Activated CD4-positive, alpha-beta T cell treated with anti-CD3 and anti-CD28 coated beads for 36 hours (primary cell): ENCODE measurements around the gene TGM5. TPM values are rescaled to one million over a fixed set of nuclear protein-coding genes. Genes with fewer than 3 reads are reported as not detected.
"Not testable (repeated sequence)": the region's sequence is repeated elsewhere in the genome, so short reads cannot be mapped to it uniquely, and the experiment has no call there.

Experiments used
- ATAC-seq: fragments of 200-7000 bp; cut with Tn5 transposase; one replicate; pipeline ENCODE4 v1.10.0; 2021; ENCODE audit warnings: mild to moderate bottlenecking, moderate library complexity
- CTCF ChIA-PET: fragments of 350-600 bp; sonication (Branson Sonifier 250); formaldehyde crosslinking; loops from one replicate; lab custom pipeline; 2021; ENCODE audit warnings: antibody characterized with exemption; lab: Charles Lee
- POLR2A ChIA-PET: fragments of 350-600 bp; sonication (Branson Sonifier 250); formaldehyde crosslinking; loops from one replicate; lab custom pipeline; 2021; ENCODE audit warnings: antibody characterized with exemption, inconsistent platforms; lab: Charles Lee
- DNase-seq: peaks from one replicate; pipeline ENCODE4 v3.0.0-alpha.2; 2020
- H3K27ac Mint-ChIP-seq: one replicate; pipeline ENCODE4 v1.8.0; 2021; ENCODE audit warnings: mixed read lengths
- H3K27me3 Mint-ChIP-seq: one replicate; pipeline ENCODE4 v1.8.0; 2021; ENCODE audit warnings: mixed read lengths
- H3K36me3 Mint-ChIP-seq: one replicate; pipeline ENCODE4 v1.8.0; 2021; ENCODE audit warnings: low read depth, mixed read lengths
- H3K4me1 Mint-ChIP-seq: one replicate; pipeline ENCODE4 v1.8.0; 2021; ENCODE audit warnings: mixed read lengths
- H3K4me3 Mint-ChIP-seq: one replicate; pipeline ENCODE4 v1.8.0; 2021; ENCODE audit warnings: mild to moderate bottlenecking, moderate library complexity, mixed read lengths
- H3K9me3 Mint-ChIP-seq: one replicate; pipeline ENCODE4 v1.8.0; 2021; ENCODE audit warnings: low read depth, mixed read lengths
- intact Hi-C, 2 experiments: fragments of 100-400 bp; cut with DNase I in 1 of 2; cut with micrococcal nuclease in 1 of 2; formaldehyde crosslinking; loops; one replicate each; pipeline versions ENCODE4 v1.14.2 to v1.15.1; 2022 to 2024; cut with DNase I, micrococcal nuclease
- total RNA-seq, 2 experiments: library from RNA; stranded (reverse); gene quantifications; one replicate each; pipeline ENCODE4 v1.2.3, GENCODE V29; 2021

TGM5 gene
- total RNA-seq, 2 experiments from 2014 or later: not detected

GRCh38 chr15:43206054-43206453, 60.7 kb downstream of the TGM5 start:
- H3K9me3 Mint-ChIP-seq: no peaks in the 10 kb centered on the region

DNA sequence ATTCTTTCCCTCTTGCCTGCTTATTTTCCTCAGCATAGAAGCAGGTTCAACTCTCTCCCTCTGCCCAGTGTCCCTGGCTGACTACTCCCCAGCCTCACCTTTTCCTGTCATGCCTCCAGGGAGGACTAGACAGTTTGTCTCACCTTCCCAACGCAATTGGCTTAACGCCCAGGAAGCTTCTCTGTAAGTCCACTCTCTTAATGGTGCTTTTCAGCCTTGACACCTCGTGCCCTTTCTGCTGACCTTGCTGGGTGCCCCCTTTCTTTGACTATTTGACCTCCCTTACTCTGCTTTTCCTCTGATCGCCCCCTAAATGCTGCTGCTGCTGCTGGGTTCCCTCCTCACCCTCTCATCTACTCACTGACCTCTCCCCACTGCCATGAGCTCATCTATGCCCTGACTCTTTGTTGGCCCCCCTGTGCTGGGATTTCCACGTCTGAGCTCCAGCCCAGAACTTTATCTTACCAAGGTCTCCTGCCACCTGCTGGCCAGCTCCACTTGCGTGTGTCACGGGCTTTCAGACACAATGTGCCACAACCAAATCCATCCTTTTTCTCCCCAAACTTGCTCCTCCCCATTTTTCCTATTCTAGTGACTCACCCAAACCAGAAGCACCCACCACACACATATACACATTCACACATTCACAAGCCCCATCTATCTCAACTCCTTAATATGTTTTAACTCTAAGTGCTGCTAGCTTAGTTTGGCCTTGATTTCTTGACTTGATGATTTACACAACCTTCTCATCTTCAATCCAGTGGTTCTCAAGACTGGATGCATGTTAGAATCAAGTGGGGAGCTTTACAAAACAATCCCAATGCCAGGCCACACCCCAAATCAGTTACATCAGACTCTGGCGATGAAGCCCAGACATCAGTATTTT, 62.5 kb downstream of the TGM5 start:
- ATAC-seq (peak; percentile 72), DNase-seq (peak; percentile 77)
- intact Hi-C loops: loop anchor here in 1 of 2 experiments (1.0 kb wide), 2 partner anchors 17 to 500 kb away; no protein-coding TSS in a partner anchor
- Mint-ChIP-seq H3K9me3 (no peaks in the 10 kb centered on the region), H3K27ac (no peak overlapping the region), H3K27me3 (peaks cover 2% of the 10 kb centered on the region), H3K4me1 (peaks cover 7% of the 10 kb centered on the region), H3K4me3 (no peak overlapping the region), H3K36me3 (no peaks in the 10 kb centered on the region)
- ChIA-PET POLR2A (no interaction called here), CTCF (interaction anchor here (0.6 to 3.5 kb wide), 29 partner anchors 9 to 460 kb away, joined by 3 to 31 read pairs (median 4); partner anchors contain the start of gene UBR1)

More at GRCh38 chr15:43206054-43206453, 60.7 kb downstream of the TGM5 start:
- no peak for DNase-seq
- Mint-ChIP-seq H3K4me1 (peaks cover 4% of the 10 kb centered on the region), H3K4me3 (no peak overlapping the region), H3K27ac (no peak overlapping the region), H3K27me3 (peaks cover 2% of the 10 kb centered on the region), H3K36me3 (no peaks in the 10 kb centered on the region)
- intact Hi-C loops: no loop called here
- POLR2A ChIA-PET: no interaction called here
- CTCF ChIA-PET: interaction anchor here (0.6 to 2.5 kb wide), 2 partner anchors 23 to 106 kb away, joined by 3 to 8 read pairs; no protein-coding TSS in a partner anchor
- ATAC-seq: no peak

GRCh38 chr15:43199945-43200488, 66.7 kb downstream of the TGM5 start:
- H3K36me3 Mint-ChIP-seq: peaks cover 22% of the 10 kb centered on the region
- intact Hi-C loops: no loop called here
- H3K4me1 Mint-ChIP-seq: peaks cover 7% of the 10 kb centered on the region
- ChIA-PET POLR2A (no interaction called here), CTCF (no interaction called here)
- ATAC-seq: peak; percentile 52
- H3K27me3 Mint-ChIP-seq: no peaks in the 10 kb centered on the region
- H3K27ac Mint-ChIP-seq: no peak overlapping the region
- no peak for DNase-seq
- H3K4me3 Mint-ChIP-seq: no peak overlapping the region
- H3K9me3 Mint-ChIP-seq: peaks cover 6% of the 10 kb centered on the region

- peaks cover 28% of the 10 kb centered on the region for H3K36me3 Mint-ChIP-seq
- ATAC-seq (no peak), DNase-seq (no peak)
- peaks cover 3% of the 10 kb centered on the region for H3K4me1 Mint-ChIP-seq
- peaks cover 6% of the 10 kb centered on the region for H3K9me3 Mint-ChIP-seq
- POLR2A ChIA-PET: no interaction called here
- intact Hi-C loops: no loop called here
- no peak overlapping the region for H3K4me3 Mint-ChIP-seq
- CTCF ChIA-PET: no interaction called here
- H3K27ac Mint-ChIP-seq: no peak overlapping the region
- no peaks in the 10 kb centered on the region for H3K27me3 Mint-ChIP-seq
These were observed 67.7 kb downstream of the TGM5 start for GRCh38 chr15:43198992-43199391.

DNA sequence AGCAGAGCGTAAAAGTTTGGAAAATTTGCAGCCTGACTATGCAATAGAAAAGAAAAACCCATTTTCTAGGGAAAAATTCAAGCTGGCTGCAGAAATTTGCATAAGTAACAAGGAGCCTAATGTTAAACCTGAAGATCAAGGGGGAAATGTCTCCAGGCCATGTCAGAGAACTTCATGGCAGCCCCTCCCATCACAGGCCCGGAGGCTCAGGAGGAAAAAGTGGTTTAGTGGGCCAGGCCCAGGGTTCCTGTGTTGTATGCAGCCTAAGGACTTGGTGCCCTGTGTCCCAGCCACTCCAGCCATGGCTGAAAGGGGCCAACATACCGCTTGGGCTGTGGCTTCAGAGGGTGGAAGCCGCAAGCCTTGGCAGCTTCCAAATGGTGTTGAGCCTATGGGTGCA, 68.2 kb downstream of the TGM5 start:
- H3K27me3 Mint-ChIP-seq, H3K4me1 Mint-ChIP-seq, ATAC-seq, H3K9me3 Mint-ChIP-seq, CTCF ChIA-PET, H3K4me3 Mint-ChIP-seq, POLR2A ChIA-PET, DNase-seq, H3K27ac Mint-ChIP-seq, intact Hi-C loops: not testable (repeated sequence)
- peaks cover 28% of the 10 kb centered on the region for H3K36me3 Mint-ChIP-seq

DNA sequence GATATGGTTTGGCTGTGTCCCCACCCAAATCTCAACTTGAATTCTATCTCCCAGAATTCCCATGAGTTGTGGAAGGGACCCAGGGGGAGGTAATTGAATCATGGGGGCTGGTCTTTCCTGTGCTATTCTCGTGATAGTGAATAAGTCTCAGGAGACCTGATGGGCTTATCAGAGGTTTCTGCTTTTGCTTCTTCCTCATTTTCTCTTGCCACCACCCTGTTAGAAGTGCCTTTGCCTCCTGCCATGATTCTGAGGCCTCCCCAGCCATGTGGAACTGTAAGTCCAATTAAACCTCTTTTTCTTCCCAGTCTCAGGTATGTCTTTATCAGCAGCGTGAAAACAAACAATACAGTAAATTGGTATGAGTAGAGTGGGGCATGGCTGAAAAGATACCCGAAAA, 69.0 kb downstream of the TGM5 start:
- ATAC-seq, POLR2A ChIA-PET, H3K4me1 Mint-ChIP-seq, H3K27me3 Mint-ChIP-seq, H3K9me3 Mint-ChIP-seq, H3K27ac Mint-ChIP-seq, intact Hi-C loops, H3K4me3 Mint-ChIP-seq, DNase-seq: not testable (repeated sequence)
- H3K36me3 Mint-ChIP-seq: peaks cover 30% of the 10 kb centered on the region
- CTCF ChIA-PET: interaction anchor here (0.7 kb wide), 1 partner anchor 88 kb away, joined by 3 read pairs; no protein-coding TSS in a partner anchor

DNA sequence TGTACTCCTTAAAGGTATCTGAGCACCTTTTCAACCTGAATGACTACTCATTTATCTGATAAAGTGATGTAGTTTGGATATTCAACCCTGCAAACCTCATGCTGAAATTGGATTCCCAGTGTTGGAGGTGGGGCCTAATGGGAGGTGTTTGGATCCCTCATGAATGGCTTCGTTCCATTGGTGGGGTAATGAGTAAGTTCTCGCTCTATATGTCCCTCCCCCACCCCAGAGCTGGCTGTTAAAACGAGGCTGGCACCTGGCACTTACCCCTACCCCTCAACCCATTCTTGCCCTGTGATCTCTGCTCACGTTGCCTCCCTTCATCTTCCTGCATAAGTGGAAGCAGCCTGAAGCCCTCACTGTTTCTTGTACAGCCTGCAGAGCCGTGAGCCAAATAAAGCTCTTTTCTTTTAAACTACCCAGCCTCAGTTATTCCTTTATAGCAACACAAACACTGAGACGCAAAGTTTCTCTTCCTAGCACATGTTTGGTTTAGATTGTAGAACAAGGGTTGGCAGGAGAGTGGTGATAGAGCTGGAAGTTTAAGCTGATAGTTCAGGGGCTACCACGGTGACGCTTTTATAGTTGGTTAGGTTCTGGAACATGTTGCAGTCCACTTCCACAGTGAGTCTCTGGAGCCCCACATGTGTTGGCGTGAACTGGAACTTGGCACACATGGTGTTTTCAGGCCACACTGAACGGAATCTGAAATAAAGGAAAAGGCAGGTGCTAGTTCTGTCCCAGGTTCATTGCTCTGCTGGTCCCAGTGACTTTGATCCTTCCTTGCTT, 69.8 kb downstream of the TGM5 start:
- Mint-ChIP-seq H3K4me3 (no peak overlapping the region), H3K9me3 (peaks cover 6% of the 10 kb centered on the region), H3K27ac (no peak overlapping the region), H3K27me3 (no peaks in the 10 kb centered on the region), H3K36me3 (peaks cover 35% of the 10 kb centered on the region), H3K4me1 (peaks cover 3% of the 10 kb centered on the region)
- ATAC-seq (no peak), DNase-seq (no peak)
- ChIA-PET CTCF (interaction anchor here (0.7 to 2.3 kb wide), 3 partner anchors 14 to 89 kb away, joined by 3 to 13 read pairs (median 3); no protein-coding TSS in a partner anchor), POLR2A (no interaction called here)
- intact Hi-C loops: no loop called here

DNA sequence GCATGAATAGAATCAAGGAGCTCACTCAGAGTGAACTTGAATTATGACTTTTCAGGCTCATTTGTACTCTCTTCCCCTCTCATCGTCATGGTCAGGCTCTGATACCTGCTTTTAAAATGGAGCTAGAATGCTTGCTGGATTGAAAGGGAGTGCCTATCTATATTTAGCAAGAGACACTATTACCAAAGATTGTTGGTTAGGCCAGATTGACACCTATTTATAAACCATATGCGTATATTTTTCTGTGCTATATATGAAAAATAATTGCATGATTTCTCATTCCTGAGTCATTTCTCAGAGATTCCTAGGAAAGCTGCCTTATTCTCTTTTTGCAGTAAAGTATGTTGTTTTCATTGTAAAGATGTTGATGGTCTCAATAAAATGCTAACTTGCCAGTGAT, 71.9 kb downstream of the TGM5 start:
- H3K4me1 Mint-ChIP-seq: no peaks in the 10 kb centered on the region
- H3K27ac Mint-ChIP-seq: no peak overlapping the region
- ATAC-seq: no peak
- ChIA-PET CTCF (interaction anchor here (0.8 to 4.1 kb wide), 6 partner anchors 10 to 152 kb away, joined by 3 to 31 read pairs (median 4); no protein-coding TSS in a partner anchor), POLR2A (no interaction called here)
- no peak overlapping the region for H3K4me3 Mint-ChIP-seq
- no peaks in the 10 kb centered on the region for H3K27me3 Mint-ChIP-seq
- peaks cover 47% of the 10 kb centered on the region for H3K36me3 Mint-ChIP-seq
- H3K9me3 Mint-ChIP-seq: peaks cover 6% of the 10 kb centered on the region
- intact Hi-C loops: no loop called here
- DNase-seq: no peak

DNA sequence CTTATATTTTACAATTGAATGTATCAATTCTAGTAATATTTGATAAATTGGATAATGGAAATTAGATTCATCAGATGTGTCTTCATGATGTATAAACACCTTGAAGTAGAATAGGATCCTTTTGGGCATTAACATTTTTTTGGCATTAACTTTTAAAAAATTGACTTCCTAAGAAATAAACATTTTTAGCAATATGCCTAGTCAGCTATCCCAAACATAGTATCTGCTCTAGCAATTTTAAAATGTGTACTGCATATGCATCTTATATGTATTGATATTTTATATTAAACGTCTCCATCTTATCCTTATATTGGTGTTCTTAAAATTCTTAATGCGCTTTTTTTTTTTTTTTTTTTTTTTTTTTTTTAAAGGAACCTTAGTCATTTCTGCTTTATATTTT, 73.0 kb downstream of the TGM5 start:
- Mint-ChIP-seq H3K4me3 (no peak overlapping the region), H3K9me3 (peaks cover 6% of the 10 kb centered on the region), H3K36me3 (peaks cover 53% of the 10 kb centered on the region), H3K27me3 (no peaks in the 10 kb centered on the region), H3K4me1 (peaks cover 3% of the 10 kb centered on the region), H3K27ac (no peak overlapping the region)
- POLR2A ChIA-PET: interaction anchor here (0.7 kb wide), 1 partner anchor 29 kb away, joined by 5 read pairs; no protein-coding TSS in a partner anchor
- CTCF ChIA-PET: interaction anchor here (0.9 to 4.1 kb wide), 2 partner anchors 11 to 154 kb away, joined by 3 to 31 read pairs; no protein-coding TSS in a partner anchor
- ATAC-seq (no peak), DNase-seq (no peak)
- intact Hi-C loops: no loop called here

DNA sequence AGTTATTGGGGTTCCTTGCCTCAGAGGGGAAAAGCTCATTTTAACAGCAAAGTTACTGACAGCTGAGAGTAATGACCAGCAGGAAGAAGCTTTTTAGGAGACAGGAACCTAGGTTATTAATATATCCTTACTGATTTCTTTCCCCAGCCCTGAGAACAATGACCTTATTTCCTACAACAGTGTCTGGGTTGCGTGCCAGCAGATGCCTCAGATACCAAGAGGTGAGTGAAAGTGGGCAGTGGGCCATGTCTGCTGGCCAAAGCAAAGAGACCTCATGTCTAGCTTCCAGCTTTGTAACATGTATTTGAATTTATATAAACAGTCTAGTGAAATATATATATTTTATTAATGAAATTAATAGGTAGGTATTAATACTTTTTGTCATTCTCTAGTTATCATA, 76.5 kb downstream of the TGM5 start:
- intact Hi-C loops: no loop called here
- no peak overlapping the region for H3K27ac Mint-ChIP-seq
- H3K4me3 Mint-ChIP-seq: no peak overlapping the region
- H3K4me1 Mint-ChIP-seq: peaks cover 20% of the 10 kb centered on the region
- no peaks in the 10 kb centered on the region for H3K27me3 Mint-ChIP-seq
- POLR2A ChIA-PET: no interaction called here
- H3K36me3 Mint-ChIP-seq: peaks cover 38% of the 10 kb centered on the region
- CTCF ChIA-PET: interaction anchor here (0.6 to 1.5 kb wide), 4 partner anchors 14 to 364 kb away, joined by 3 to 10 read pairs (median 4); no protein-coding TSS in a partner anchor
- ATAC-seq: no peak
- no peaks in the 10 kb centered on the region for H3K9me3 Mint-ChIP-seq
- DNase-seq: no peak

DNA sequence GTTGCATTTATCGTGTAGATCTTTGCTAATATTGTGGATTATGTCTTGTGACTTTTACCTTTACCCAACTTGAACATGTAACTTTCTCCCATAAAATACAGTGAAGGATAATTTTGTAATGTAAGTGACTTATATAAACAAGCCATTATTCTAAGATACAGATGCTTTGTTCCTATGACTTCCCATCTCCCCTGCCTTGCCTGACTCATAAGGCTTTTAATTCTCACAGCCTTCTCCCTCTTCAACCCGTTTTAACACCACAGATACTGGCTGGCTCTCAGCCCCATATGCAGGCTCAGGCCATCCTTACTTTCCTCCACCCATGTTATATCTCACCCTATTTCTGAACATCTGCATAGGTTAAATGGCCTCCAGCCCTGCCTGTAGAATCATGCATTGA, 77.4 kb downstream of the TGM5 start:
- intact Hi-C loops: loop anchor here in 1 of 2 experiments (5.0 kb wide), 1 partner anchor 558 kb away; the partner anchor contains the start of gene PDIA3
- H3K27ac Mint-ChIP-seq: no peak overlapping the region
- CTCF ChIA-PET: interaction anchor here (1.0 kb wide), 1 partner anchor 97 kb away, joined by 3 read pairs; no protein-coding TSS in a partner anchor

More for the DNA sequence above, 77.4 kb downstream of the TGM5 start:
- DNase-seq (no peak), ATAC-seq (no peak)
- H3K4me3 Mint-ChIP-seq: no peak overlapping the region
- H3K4me1 Mint-ChIP-seq: peaks cover 24% of the 10 kb centered on the region
- no peaks in the 10 kb centered on the region for H3K9me3 Mint-ChIP-seq
- H3K36me3 Mint-ChIP-seq: peaks cover 33% of the 10 kb centered on the region
- POLR2A ChIA-PET: no interaction called here
- H3K27me3 Mint-ChIP-seq: no peaks in the 10 kb centered on the region
